CD4-positive, alpha-beta T cell treated with Interleukin-4 for 1 hour (primary cell): ENCODE results near the gene NUCB1.

ENCODE experiments used
- DNase-seq, 2 donors: peaks; one replicate each; pipeline ENCODE4 v3.0.0-alpha.2; 2020 to 2022

The NUCB1 gene

DNA sequence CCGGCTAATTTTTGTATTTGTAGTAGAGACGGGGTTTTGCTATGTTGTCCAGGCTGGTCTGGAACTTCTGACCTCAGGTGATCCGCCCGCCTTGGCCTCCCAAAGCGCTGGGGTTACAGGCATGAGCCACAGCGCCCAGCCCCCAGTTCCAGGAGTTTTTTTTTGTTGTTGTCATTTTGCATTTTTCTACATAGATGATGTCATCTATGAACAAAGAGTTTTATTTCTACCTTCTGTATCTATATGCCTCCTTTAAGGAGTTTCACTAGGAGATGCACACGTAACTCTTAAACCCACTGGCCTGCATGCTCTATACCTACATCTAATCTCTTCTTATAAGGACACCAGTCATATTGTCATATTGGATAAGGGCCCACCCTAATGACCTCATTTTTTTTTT is 38.1 kb downstream of the NUCB1 start:
- no peak for DNase-seq

DNA sequence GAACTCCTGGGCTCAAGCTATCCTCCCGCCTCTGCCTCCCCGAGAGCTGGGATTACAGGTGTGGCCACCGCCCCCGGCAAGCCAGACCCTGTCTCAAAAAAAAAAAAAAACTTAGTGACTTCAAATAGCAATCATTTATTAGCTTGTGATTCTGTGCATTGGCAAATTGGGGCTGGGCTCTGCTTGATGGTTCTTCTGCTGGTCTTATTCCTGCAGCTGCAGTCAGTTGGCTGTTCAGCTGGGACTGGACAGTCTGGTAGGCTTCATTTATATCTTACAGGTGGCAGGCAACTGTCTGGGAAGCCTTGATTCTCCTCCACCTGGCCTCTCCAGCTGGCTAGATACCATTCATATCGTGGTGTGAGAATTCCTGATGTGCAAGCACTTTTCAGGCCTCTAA is 40.8 kb downstream of the NUCB1 start:
- no peak for DNase-seq

DNA sequence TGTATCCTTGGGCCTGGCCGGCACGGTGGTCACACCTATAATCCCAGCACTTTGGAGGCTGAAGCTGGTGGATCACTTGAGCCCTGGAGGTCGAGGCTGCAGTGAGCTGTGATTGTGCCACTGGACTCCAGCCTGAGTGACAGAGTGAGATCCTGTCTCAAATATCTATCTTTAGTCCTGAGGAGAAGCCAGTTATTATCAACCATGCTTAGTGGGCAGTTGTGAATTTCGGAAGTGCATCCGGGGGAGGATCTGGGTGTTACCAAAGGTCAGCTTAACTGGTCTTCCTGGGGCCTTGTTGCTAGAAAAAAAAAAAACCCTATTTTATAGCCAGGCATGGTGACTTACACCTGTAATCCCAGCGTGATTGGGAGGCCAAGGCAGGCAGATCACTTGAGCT is 43.0 kb downstream of the NUCB1 start:
- DNase-seq = no peak

DNA sequence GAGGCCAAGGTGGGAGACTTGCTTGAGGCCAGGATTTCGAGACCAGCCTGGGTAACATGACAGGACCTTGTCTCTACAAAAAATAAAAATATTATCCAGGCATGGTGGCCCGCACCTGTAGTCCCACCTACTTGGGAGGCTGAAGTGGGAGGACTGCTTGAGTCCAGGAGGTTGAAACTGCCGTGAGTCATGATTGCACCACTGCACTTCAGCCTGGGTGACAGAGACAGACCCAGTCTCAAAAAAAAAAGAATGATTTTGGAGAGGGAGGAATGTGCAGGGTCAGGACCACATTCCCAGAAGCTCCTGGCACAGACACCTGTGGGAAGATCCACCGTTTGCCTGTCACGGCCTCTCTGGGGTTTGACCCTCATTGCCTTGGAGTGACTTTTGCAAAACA is 45.3 kb downstream of the NUCB1 start:
- DNase-seq = no peak

DNA sequence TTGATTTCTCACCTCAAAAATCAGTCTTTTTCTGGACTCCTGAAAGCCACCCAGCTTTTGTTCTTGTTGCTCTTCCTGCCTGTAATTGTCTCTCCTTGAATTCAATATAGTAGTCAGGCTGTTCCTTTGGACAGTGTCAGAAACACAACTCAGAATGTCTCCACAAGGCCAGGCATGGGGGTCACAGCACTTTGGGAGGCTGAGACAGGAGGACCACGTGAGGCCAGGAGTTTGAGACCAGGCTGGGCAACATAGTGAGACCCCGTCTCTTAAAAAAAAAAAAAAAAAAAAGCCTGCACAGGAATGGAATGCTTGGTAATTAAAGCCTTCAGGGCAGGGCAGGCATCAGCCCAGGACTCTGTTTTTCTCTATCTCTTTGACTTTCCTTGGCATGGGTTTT is 45.7 kb downstream of the NUCB1 start:
- no peak for DNase-seq

DNA sequence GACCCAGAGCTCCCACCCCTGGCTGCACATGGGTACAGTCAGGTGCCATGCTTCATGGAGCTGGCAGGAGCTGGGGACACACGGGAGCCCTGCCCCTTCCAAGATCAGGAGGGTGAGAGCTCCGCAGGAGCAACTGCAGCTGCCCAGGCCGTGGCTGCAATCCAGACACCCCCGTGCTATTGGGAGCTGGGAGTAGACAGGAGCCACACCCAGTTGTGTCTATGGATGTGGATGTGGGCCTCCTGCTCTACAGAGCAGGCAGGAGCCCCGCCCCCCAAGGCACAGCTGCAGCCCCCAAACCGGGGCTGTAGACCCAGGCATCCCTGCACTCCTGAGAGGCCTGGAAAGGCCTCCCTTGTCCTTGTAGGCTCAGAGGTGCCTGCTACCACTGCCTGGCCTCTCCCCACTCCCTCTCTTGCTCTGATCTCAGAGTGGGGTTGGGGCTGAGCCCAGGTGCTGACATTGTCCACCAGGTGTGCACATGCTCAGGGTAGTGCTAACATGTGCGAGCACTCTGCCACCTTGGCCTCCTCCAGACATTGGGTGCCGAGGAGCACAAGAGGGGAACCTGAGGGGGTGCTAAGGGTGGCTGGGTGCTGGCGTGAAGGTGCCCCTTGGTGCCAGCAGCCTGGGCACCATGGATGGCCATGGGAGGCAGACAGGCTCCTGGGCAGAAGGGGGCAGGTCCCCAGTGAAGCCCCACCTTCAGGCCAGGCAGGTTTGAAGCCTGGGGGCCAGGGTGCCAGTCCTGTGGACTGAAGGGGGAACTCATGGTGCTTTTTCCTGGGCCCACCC is 46.5 kb downstream of the NUCB1 start:
- DNase-seq = no peak

DNA sequence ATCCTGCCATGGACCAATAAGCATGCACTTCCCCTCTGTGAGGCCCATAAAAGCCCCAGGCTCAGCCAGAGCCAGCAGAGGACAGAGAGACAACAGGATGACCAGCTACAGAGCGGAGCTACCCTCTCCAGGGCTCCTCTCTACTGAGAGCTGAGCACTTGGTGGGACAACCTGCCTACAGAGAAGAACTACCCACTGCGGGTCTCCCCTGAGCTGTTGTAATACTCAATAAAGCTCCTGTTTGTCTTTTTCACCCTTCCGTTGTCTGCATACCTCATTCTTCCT is 47.1 kb downstream of the NUCB1 start:
- no peak for DNase-seq

DNA sequence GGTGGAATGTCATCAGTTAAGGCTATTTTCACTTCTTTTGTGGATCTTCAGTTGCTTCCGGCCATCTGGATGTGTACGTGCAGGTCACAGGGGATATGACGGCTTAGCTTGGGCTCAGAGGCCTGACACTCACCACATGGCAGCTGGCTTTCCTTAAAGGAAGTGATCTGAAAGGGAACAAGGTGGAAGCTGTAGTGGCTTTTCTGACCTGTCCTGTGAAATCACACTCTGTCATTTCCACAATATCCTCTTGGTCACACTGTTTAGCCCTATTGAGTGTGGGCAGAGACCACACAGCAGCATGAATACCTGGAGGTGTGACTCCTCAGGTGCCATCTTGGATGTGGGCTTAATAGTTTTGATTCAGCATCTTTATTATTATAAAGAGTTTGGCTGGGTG is 50.0 kb downstream of the NUCB1 start:
- no peak for DNase-seq

DNA sequence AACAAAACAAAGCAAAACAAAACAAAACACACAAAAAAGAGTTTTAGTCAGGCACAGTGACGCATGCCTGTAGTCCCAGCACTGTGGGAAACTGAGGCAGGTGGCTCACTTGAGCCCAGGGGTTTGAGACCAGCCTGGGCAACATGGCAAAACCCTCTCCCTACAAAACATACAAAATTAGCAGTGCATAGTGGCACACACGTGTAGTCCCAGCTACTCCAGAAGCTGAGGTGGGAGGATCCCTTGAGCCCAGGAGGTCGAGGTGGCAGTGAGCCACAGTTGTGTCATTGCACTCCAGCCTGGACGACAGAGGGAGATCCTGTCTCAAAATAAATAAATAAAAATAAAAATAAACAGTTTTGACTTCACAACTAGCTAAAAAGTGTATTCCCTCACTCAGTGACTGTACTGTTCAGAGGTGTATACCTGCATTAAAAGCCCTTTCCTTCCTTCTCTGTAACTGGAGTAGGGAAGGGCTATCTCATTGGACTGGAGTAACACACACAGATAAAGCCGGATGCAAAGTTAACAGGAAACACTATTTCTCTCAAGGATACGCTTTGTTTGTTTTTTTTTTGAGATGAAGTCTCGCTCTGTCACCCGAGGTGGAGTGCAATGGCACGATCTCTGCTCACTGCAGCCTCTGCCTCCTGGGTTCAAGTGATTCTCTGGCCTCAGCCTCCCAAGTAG is 50.9 kb downstream of the NUCB1 start:
- no peak for DNase-seq

DNA sequence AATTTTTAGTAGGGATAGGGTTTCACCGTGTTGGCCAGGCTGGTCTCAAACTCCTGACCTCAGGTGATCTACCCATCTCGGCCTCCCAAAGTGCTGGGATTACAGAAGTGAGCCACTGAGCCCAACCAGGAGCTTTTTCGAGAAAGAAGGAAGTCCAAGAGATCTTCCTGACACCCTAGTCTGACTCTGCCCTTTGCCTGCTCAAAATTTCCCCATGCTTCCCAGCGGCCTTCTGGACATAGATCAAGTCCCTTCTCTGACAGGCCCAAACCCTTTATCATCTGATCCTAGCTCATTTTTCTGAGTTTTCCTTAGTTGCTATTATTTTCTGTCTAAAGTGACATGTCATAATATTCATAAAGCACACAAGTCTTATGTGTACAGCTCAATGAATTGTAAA is 53.0 kb downstream of the NUCB1 start:
- DNase-seq = no peak

DNA sequence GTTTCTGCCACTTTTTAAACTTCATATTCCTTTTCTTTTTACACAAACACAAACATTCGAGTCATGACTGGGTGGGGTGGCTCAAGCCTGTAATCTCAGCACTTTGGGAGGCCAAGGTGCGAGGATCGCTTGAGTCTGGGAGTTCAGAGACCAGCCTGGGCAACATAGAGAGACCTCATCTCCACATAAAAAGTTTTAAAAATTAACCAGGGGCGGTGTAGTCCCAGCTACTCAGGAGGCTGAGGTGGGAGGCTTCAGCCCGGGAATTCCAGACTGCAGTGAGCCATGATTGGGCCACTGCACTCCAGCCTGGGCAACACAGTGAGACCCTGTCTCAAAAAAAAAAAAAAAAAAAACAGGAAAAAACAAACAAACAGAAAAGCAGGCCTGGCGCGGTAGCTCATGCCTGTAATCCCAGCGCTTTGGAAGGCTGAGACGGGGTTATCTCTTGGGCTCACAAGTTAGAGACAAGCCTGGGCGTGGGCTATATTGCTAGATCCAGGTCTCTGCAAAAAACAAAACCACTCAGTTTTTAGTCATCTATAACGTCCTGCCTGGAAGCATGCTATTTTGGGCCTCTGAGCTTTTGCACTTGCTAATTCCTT is 54.0 kb downstream of the NUCB1 start:
- no peak for DNase-seq

DNA sequence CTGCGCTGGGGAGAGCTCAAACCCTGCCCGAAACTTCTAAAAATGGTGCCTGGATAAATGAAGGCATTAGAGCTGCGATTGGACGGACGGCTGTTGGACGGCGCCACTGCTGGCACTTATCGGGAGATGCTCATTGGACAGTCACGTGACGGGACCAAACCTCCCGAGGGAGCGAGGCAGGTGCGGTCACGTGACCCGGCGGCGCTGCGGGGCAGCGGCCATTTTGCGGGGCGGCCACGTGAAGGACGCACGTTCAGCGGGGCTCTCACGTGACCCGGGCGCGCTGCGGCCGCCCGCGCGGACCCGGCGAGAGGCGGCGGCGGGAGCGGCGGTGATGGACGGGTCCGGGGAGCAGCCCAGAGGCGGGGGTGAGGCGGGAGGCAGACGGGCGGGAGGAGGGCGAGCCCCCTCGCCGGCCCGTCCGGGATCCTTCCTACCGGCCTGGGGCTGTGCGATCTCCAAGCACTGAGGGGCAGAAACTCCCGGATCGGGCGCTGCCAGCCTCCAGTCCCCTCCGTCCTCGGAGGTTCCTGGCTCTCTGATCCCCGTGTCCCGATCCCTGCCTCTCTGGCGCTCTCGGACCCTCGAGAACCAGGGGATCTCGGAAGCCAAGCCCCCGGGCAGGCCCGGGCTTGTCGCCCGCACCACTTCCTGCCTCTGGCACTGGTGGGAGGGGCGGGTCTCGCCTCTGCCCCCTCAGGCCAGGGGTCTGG is 54.6 kb downstream of the NUCB1 start, which contains the start of gene BAX:
TSS of gene BAX (plus strand) at position 281 of the 713 bp plus-strand sequence. CDS start at position 335, 54 bp downstream.
- DNase-seq = peak; percentile 87 to 89

DNA sequence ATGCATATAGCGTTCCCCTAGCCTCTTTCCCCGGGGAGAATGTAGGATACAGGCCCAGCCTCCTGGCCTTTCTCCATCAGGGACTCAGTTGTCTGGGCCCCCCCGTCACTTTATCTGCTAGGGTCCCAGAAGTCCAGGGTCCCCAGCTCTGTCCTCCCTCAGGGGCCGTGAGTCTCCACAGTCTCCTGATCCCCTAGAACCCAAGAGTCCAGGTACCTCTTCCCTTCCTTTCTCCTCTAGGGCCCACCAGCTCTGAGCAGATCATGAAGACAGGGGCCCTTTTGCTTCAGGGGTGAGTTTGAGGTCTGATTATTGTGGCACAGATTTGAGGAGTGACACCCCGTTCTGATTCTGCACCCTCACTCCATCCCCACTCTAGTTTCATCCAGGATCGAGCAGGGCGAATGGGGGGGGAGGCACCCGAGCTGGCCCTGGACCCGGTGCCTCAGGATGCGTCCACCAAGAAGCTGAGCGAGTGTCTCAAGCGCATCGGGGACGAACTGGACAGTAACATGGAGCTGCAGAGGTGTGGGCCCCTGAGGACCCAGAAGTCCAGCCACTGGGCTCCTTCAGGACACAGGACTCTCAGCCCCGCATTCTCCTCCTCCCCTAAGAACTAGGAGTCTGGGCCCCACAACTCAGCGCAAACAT is 55.3 kb downstream of the NUCB1 start:
- no peak for DNase-seq

DNA sequence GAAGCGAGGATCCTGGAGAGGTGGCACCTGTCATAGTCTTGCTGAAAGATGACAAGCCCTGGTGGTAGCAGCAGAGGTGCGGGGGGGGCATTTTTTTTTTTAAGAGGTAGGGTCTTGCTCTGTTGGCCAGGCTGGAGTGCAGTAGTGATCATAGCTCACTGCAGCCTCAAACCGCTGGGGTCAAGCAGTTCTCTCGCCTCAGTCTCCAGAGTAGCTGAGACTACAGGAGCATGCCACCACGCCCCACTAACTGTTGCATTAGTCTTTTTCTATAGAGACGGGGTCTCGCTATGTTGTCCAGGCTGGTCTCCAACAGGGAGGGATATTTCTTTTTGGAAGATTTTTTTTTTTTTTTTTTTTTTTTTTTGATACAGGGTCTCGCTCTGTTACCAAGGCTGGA is 57.9 kb downstream of the NUCB1 start:
- DNase-seq = no peak

DNA sequence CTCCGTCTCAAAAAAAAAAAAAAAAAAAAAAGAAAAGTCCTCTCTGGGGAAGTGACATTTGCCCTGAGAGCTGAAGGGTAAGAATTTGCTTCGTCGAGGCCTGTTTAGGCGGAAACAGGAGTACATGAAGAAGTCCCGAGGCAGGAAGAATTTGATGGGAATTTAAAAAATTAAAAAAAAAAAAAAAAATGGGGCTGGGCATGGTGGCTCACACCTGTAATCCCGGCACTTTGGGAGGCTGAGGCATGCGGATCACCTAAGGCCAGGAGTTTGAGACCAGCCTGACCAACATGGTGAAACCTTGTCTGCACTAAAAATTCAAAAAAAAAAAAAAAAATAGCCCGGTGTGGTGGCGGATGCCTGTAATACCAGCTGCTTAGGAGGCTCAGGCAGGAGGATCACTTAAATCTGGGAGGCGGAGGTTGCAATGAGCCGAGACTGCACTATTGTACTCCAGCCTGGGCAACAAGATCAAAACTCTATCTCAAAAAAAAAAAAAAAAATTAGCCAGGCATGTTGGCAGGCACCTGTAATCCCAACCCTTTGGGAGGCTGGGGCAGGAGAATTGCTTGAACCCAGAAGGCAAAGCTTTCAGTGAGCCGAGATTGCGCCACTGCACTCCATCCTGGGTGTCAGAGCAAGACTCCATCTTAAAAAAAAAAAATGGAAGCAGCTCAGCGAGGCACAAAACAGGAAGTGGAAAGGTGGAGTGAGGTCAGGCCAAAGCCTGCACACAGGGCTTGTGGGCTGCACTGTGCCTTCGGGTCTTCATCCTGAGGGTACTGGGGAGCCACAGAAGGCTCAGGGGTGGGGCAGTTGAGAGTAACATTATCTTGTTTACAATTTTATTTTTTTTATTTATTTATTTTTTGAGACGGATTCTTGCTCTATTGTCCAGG is 59.5 kb downstream of the NUCB1 start:
- peak in 1 of 2 donors; percentile 27 for DNase-seq

DNA sequence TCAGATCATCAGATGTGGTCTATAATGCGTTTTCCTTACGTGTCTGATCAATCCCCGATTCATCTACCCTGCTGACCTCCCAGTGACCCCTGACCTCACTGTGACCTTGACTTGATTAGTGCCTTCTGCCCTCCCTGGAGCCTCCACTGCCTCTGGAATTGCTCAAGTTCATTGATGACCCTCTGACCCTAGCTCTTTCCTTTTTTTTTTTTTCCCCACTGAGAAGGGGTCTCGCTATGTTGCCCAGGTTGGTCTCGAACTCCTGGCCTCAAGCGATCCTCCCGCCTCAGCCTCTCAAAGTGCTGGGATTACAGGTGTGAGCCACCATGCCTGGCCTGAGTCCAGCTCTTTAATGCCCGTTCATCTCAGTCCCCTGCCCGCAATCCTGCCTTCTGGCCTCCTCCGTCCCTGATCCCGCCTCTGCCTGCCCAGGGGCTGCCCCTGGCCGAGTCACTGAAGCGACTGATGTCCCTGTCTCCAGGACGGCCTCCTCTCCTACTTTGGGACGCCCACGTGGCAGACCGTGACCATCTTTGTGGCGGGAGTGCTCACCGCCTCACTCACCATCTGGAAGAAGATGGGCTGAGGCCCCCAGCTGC is 61.0 kb downstream of the NUCB1 start:
- no peak for DNase-seq

DNA sequence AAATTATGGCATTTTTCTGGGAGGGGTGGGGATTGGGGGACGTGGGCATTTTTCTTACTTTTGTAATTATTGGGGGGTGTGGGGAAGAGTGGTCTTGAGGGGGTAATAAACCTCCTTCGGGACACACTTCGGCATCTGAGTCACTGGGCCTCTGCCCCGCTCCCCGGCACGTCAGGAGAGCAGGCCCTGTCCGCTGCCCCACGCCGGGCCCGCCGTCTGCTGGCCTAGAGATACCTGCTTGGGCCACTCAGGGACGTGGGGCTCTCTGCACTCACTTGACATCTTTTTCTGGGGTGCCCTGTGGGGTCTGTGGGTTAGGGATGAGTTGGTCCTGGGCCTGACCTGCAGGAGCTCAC is 61.5 kb downstream of the NUCB1 start:
- no peak for DNase-seq

DNA sequence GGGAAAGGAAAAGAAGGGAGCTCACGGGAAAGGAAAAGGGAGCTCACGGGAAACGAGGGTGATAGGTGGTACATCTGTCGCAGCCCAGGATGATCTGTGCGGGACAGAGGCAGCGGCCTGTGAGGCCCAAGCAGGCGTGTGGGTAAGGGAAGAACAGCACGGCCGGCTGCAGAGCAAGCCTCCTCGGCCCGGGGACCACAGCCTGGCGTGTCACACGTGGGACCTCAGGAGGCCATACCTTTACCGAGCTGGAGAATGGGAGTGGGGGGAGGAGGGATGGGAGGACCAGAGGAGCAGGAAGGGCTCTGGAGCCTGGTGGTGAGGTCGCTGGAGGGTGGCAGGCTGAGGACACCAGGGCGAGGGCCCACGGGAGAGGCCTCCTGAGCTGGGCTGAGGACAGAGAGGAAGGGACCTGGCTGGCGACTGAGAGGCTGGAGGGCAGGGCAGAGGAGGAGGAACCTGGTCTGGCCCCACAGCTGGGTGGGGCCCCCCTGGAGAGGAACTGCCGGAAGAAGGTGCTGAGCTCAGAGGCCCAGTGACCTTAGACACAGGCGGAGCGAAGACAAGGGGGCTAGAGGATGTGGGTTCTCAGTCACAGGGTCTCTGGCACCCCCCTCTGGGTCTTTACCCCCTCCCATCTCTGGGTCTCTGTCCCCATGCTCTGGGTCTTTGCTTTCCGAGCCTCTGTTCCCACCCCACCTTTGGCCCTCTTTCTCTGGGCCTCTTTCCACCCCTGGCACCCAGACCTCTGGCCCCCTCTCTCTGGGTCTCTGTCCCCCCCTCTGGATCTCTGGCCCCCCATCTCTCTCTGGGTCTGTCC is 62.1 kb downstream of the NUCB1 start:
- peak; percentile 52 to 74 for DNase-seq

DNA sequence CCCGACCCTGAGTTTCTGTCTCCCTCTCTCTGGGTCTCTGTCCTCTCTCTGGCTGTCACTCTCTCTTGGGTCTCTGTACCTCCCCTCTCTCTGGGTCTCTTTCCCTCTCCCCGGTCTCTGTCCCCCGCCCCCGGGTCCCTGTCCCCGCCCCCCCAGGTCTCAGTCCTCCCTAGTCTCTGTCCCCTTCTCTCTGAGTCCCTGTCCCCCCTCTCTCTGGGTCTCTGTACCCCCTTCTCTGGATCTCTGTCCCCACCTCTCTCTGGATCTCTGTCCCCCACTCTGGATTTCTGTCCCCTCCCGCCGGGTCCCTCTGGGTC is 62.7 kb downstream of the NUCB1 start:
- DNase-seq = no peak

DNA sequence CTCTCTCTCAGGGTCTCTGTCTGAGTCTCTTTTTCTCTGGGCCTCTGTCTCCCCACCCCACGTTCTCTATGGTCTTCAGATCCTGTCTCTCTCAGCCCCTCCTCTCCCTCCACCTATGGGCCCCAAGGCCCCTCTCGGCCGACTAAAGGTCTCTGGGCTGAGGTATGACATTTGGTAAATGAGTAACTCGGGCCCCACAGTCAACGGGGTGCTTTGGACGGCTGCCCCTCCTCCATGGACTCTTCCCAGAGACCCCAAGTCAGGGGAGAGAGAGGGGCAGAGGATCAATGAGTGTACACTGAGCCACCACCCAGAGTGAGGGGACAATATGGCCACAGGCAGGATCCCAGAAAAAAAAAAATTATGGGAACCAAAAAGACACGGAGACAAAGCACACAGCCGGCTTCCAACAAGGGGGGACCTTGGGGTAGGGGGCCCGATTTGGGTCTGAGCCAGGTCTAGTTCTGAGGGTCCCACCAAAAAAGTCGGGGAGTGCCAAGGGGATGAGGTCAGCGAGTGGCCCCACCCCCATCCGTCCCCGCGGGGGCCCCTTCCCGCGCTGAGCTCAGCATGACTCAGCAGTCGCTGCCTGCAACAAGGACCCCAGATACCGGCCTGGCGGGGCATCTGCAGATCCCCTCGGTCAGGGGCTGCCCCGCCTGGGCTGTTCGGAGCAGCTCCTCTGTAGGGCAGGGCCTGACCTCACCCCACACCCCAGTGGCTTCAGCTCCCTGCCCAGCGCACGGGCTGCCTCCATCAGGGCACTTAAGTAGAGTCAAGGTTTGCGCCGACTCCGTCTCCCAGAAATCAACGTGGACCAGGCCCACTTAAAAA is 63.5 kb downstream of the NUCB1 start:
- peak; percentile 51 to 59 for DNase-seq
